Gastroesophageal sphincter (tissue), 4 donors: ENCODE data around the gene PIAS4. TPM values are rescaled to one million over a fixed set of nuclear protein-coding genes. Genes with fewer than 3 reads are reported as not detected.

Experiments used
- ATAC-seq: fragments of 150-250 bp; one replicate; pipeline ENCODE4 v1.9.1; 2016; ENCODE audit warnings: mild to moderate bottlenecking, moderate library complexity
- H3K27ac ChIP-seq, 4 donors: fragments of 200-600 bp; sonication (generic) in 3 of 4; 1 replicate in 3 of 4; 2 replicates in 1 of 4; pipeline ENCODE4 v1.5.1; 2016 to 2019
- H3K27me3 ChIP-seq: fragments of 200-600 bp; sonication (generic); one replicate; pipeline ENCODE4 v1.5.1; 2019
- H3K36me3 ChIP-seq, 2 donors: fragments of 200-600 bp; sonication (generic); one replicate each; pipeline ENCODE4 v1.5.1; 2019; ENCODE audit warnings: control low read depth in 1 of 2
- H3K4me1 ChIP-seq, 3 donors: fragments of 200-600 bp; sonication (generic); 1 replicate in 2 of 3; 2 replicates in 1 of 3; pipeline ENCODE4 v1.5.1; 2016 to 2019; ENCODE audit warnings: control low read depth in 2 of 3
- H3K4me3 ChIP-seq, 2 donors: fragments of 200-600 bp; sonication (generic); one replicate each; pipeline ENCODE4 v1.5.1; 2019; ENCODE audit warnings: mild to moderate bottlenecking in 1 of 2, moderate library complexity in 1 of 2
- H3K9me3 ChIP-seq, 3 donors: fragments of 200-600 bp; sonication (generic); one replicate each; pipeline ENCODE4 v1.5.1; 2017 to 2019; ENCODE audit warnings: control low read depth in 2 of 3
- CTCF ChIP-seq, 4 experiments: fragments of 200-600 bp in 2 of 4; fragments of 450-650 bp in 2 of 4; sonication (generic) in 1 of 4; IDR thresholded peaks; one replicate each; pipeline ENCODE4 v1.5.1; 2017 to 2019; ENCODE audit warnings: antibody characterized with exemption in 4 of 4, mild to moderate bottlenecking in 2 of 4, moderate library complexity in 2 of 4
- EP300 ChIP-seq: sonication (generic); formaldehyde crosslinking; IDR thresholded peaks from one replicate; pipeline ENCODE4 v1.6.1; 2017; ENCODE audit warnings: antibody characterized with exemption, mild to moderate bottlenecking
- POLR2A ChIP-seq, 2 donors: fragments of 450-650 bp; IDR thresholded peaks; one replicate each; pipeline ENCODE4 v1.6.1; 2017; ENCODE audit warnings: antibody characterized with exemption in 2 of 2, mild to moderate bottlenecking in 2 of 2, moderate library complexity in 1 of 2
- POLR2AphosphoS5 ChIP-seq: sonication (generic); formaldehyde crosslinking; IDR thresholded peaks from one replicate; pipeline ENCODE4 v1.6.1; 2017; ENCODE audit warnings: antibody characterized with exemption
- WGBS, 2 donors: methylation state at CpG; one replicate each; pipeline ENCODE4 v1.1.5; 2018; ENCODE audit warnings: low coverage in 1 of 2; 5-methylcytosine and 5-hydroxymethylcytosine counted together
- total RNA-seq, 4 donors: library from RNA; depleted of rRNA; stranded (reverse); fragments of >200 nt; gene quantifications; one replicate each; pipeline ENCODE4 v1.1.0, GENCODE V29; 2016

Gene PIAS4
- total RNA-seq, 4 donors from 2014 or later, result 15.3 to 26.4 (median 16.8) TPM

- no peak overlapping the region for H3K4me3 ChIP-seq
- TF ChIP-seq POLR2A (IDR thresholded peaks at IDR 0.05) (no peak), EP300 (no peak), POLR2AphosphoS5 (no peak), CTCF (IDR thresholded peaks at IDR 0.05) (no peak)
- ATAC-seq, result no peak
- no peaks in the 10 kb centered on the region for H3K27me3 ChIP-seq
- no peaks in the 10 kb centered on the region for H3K9me3 ChIP-seq
- peak overlapping the region in 3 of 4 donors; percentile 77 to 90 (median 85) for H3K27ac ChIP-seq
- peaks cover 0 to 20% (median 10%) of the 10 kb centered on the region in 3 donors for H3K4me1 ChIP-seq
- WGBS, 2 donors, result 48% methylated on average over 2 of the region's 3 CpGs; no CpG with 5 or more reads in 1 of the 2 donors
- H3K36me3 ChIP-seq, result no peaks in the 10 kb centered on the region
Measured at GRCh38 chr19:4077007-4077374, 69.5 kb downstream of the PIAS4 start.

GRCh38 chr19:4077800-4078684 lies 70.5 kb downstream of the PIAS4 start:
- ATAC-seq, result peak; percentile 82
- Histone ChIP-seq H3K27me3 (no peaks in the 10 kb centered on the region), H3K27ac (peak overlapping the region; percentile 69 to 90 (median 81)), H3K4me3 (peak overlapping the region; percentile 64 to 66), H3K9me3 (no peaks in the 10 kb centered on the region), H3K36me3 (no peaks in the 10 kb centered on the region), H3K4me1 (peaks cover 0 to 20% (median 10%) of the 10 kb centered on the region in 3 donors)
- TF ChIP-seq CTCF (IDR thresholded peaks at IDR 0.05) (no peak), POLR2A (IDR thresholded peaks at IDR 0.05) (no peak), POLR2AphosphoS5 (no peak), EP300 (no peak)
- 0 to 13% methylated on average over 2 to 3 of the region's 33 CpGs for WGBS, 2 donors

- WGBS, 2 donors, result 60 to 68% methylated on average over 2 to 5 of the region's 6 CpGs
- Histone ChIP-seq H3K36me3 (no peaks in the 10 kb centered on the region), H3K4me1 (peaks cover 0 to 28% (median 16%) of the 10 kb centered on the region in 3 donors), H3K4me3 (no peak overlapping the region), H3K27me3 (no peaks in the 10 kb centered on the region), H3K27ac (no peak overlapping the region), H3K9me3 (no peaks in the 10 kb centered on the region)
- ATAC-seq, result no peak
- TF ChIP-seq POLR2A (IDR thresholded peaks at IDR 0.05), result no peak
- TF ChIP-seq CTCF (IDR thresholded peaks at IDR 0.05), result no peak
- TF ChIP-seq POLR2AphosphoS5, result no peak
- TF ChIP-seq EP300, result no peak
Measured at GRCh38 chr19:4080473-4080872, 72.9 kb downstream of the PIAS4 start.

GRCh38 chr19:4081441-4082129 lies 74.0 kb downstream of the PIAS4 start:
- 8% methylated on average over 1 of the region's 2 CpGs; no CpG with 5 or more reads in 1 of the 2 donors for WGBS, 2 donors
- Histone ChIP-seq H3K4me1 (peaks cover 0 to 34% (median 16%) of the 10 kb centered on the region in 3 donors), H3K9me3 (no peaks in the 10 kb centered on the region), H3K36me3 (no peaks in the 10 kb centered on the region), H3K27me3 (no peaks in the 10 kb centered on the region), H3K4me3 (no peak overlapping the region), H3K27ac (no peak overlapping the region)
- ATAC-seq, result no peak
- TF ChIP-seq CTCF (IDR thresholded peaks at IDR 0.05) (no peak), EP300 (no peak), POLR2AphosphoS5 (no peak), POLR2A (IDR thresholded peaks at IDR 0.05) (no peak)
